ENCODE results near the gene ULBP1.
"Not testable (repeated sequence)": the region's sequence is repeated elsewhere in the genome, so short reads cannot be mapped to it uniquely, and the experiment has no call there.

ULBP1 gene

GRCh38 chr6:149963462-149964307, at the start of gene ULBP1:
Gene ULBP1 (plus strand): TSS chr6:149963943. CDS start chr6:149964050, 107 bp downstream.
- Mint-ChIP-seq H3K4me1 (ENCODE audit: low read depth) (peaks cover 23% of the 10 kb centered on the region), H3K27me3 (peaks cover 53% of the 10 kb centered on the region), H3K27ac (peak within 1 kb of the TSS; percentile 76), H3K9me3 (ENCODE audit: low read depth) (no peaks in the 10 kb centered on the region), H3K36me3 (peaks cover 2% of the 10 kb centered on the region), H3K4me3 (peak within 1 kb of the TSS; percentile 92)

GRCh38 chr6:149915970-149916865, 47.5 kb upstream of the ULBP1 start:
- H3K27ac Mint-ChIP-seq, result no peak overlapping the region
- H3K27me3 Mint-ChIP-seq, result peaks cover 21% of the 10 kb centered on the region
- no peak overlapping the region for H3K4me3 Mint-ChIP-seq
- peaks cover 3% of the 10 kb centered on the region for H3K36me3 Mint-ChIP-seq
- H3K9me3 Mint-ChIP-seq (ENCODE audit: low read depth), result no peaks in the 10 kb centered on the region
- H3K4me1 Mint-ChIP-seq (ENCODE audit: low read depth), result no peaks in the 10 kb centered on the region

- Mint-ChIP-seq H3K9me3 (ENCODE audit: low read depth) (no peaks in the 10 kb centered on the region), H3K4me3 (no peak overlapping the region), H3K27ac (no peak overlapping the region), H3K27me3 (peaks cover 27% of the 10 kb centered on the region), H3K36me3 (peaks cover 3% of the 10 kb centered on the region), H3K4me1 (ENCODE audit: low read depth) (peaks cover 1% of the 10 kb centered on the region)
Observed at GRCh38 chr6:149917679-149918078, 46.1 kb upstream of the ULBP1 start.

- Mint-ChIP-seq H3K27ac (no peak overlapping the region), H3K36me3 (peaks cover 3% of the 10 kb centered on the region), H3K27me3 (peaks cover 32% of the 10 kb centered on the region), H3K4me3 (no peak overlapping the region), H3K9me3 (ENCODE audit: low read depth) (no peaks in the 10 kb centered on the region), H3K4me1 (ENCODE audit: low read depth) (peaks cover 6% of the 10 kb centered on the region)
Observed at GRCh38 chr6:149918151-149918905, 45.4 kb upstream of the ULBP1 start.

GRCh38 chr6:149919126-149919833, 44.5 kb upstream of the ULBP1 start:
- not testable (repeated sequence) for H3K36me3 Mint-ChIP-seq; H3K9me3 Mint-ChIP-seq (ENCODE audit: low read depth); H3K4me3 Mint-ChIP-seq; H3K27ac Mint-ChIP-seq
- H3K27me3 Mint-ChIP-seq, result peaks cover 35% of the 10 kb centered on the region
- peaks cover 12% of the 10 kb centered on the region for H3K4me1 Mint-ChIP-seq (ENCODE audit: low read depth)

GRCh38 chr6:149919834-149920225, 43.9 kb upstream of the ULBP1 start:
- H3K36me3 Mint-ChIP-seq, result peaks cover 3% of the 10 kb centered on the region
- H3K4me1 Mint-ChIP-seq (ENCODE audit: low read depth), result peaks cover 12% of the 10 kb centered on the region
- peaks cover 40% of the 10 kb centered on the region for H3K27me3 Mint-ChIP-seq
- H3K9me3 Mint-ChIP-seq (ENCODE audit: low read depth), result no peaks in the 10 kb centered on the region
- H3K4me3 Mint-ChIP-seq, result no peak overlapping the region
- no peak overlapping the region for H3K27ac Mint-ChIP-seq

GRCh38 chr6:149921361-149921760, 42.4 kb upstream of the ULBP1 start:
- peaks cover 3% of the 10 kb centered on the region for H3K36me3 Mint-ChIP-seq
- peaks cover 46% of the 10 kb centered on the region for H3K27me3 Mint-ChIP-seq
- H3K9me3 Mint-ChIP-seq (ENCODE audit: low read depth), result no peaks in the 10 kb centered on the region
- H3K27ac Mint-ChIP-seq, result no peak overlapping the region
- H3K4me3 Mint-ChIP-seq, result no peak overlapping the region
- H3K4me1 Mint-ChIP-seq (ENCODE audit: low read depth), result peaks cover 19% of the 10 kb centered on the region

GRCh38 chr6:149922091-149922490, 41.7 kb upstream of the ULBP1 start:
- H3K36me3 Mint-ChIP-seq; H3K9me3 Mint-ChIP-seq (ENCODE audit: low read depth); H3K27ac Mint-ChIP-seq: not testable (repeated sequence)
- Mint-ChIP-seq H3K4me1 (ENCODE audit: low read depth) (peaks cover 20% of the 10 kb centered on the region), H3K27me3 (peaks cover 47% of the 10 kb centered on the region), H3K4me3 (peak overlapping the region; percentile 74)

GRCh38 chr6:149922642-149923326, 41.0 kb upstream of the ULBP1 start, which contains the start of gene RAET1G:
Gene RAET1G (minus strand): TSS chr6:149923121. CDS start chr6:149923010, 111 bp downstream.
- Mint-ChIP-seq H3K4me1 (ENCODE audit: low read depth) (peaks cover 20% of the 10 kb centered on the region), H3K36me3 (peaks cover 3% of the 10 kb centered on the region), H3K27me3 (peaks cover 52% of the 10 kb centered on the region), H3K9me3 (ENCODE audit: low read depth) (no peaks in the 10 kb centered on the region), H3K27ac (no peak within 1 kb of the TSS), H3K4me3 (peak within 1 kb of the TSS; percentile 87)

- Mint-ChIP-seq H3K4me1 (ENCODE audit: low read depth) (peaks cover 20% of the 10 kb centered on the region), H3K27ac (no peak overlapping the region), H3K4me3 (peak overlapping the region; percentile 87), H3K27me3 (peaks cover 59% of the 10 kb centered on the region), H3K9me3 (ENCODE audit: low read depth) (no peaks in the 10 kb centered on the region), H3K36me3 (peaks cover 3% of the 10 kb centered on the region)
Observed at GRCh38 chr6:149923327-149923986, 40.3 kb upstream of the ULBP1 start.

- Mint-ChIP-seq H3K27ac (no peak overlapping the region), H3K4me3 (peak overlapping the region; percentile 63), H3K4me1 (ENCODE audit: low read depth) (peaks cover 20% of the 10 kb centered on the region), H3K9me3 (ENCODE audit: low read depth) (no peaks in the 10 kb centered on the region), H3K36me3 (peaks cover 3% of the 10 kb centered on the region), H3K27me3 (peaks cover 65% of the 10 kb centered on the region)
Observed at GRCh38 chr6:149924206-149924932, 39.4 kb upstream of the ULBP1 start.

- Mint-ChIP-seq H3K4me1 (ENCODE audit: low read depth) (peaks cover 20% of the 10 kb centered on the region), H3K4me3 (peak overlapping the region; percentile 67), H3K9me3 (ENCODE audit: low read depth) (no peaks in the 10 kb centered on the region), H3K27me3 (peaks cover 68% of the 10 kb centered on the region), H3K27ac (no peak overlapping the region), H3K36me3 (peaks cover 3% of the 10 kb centered on the region)
Observed at GRCh38 chr6:149924933-149925252, 38.9 kb upstream of the ULBP1 start.
